Hepatocyte (in vitro differentiated cells): Measurements from ENCODE around the gene ZNF107.

ENCODE experiments used
- EZH2 ChIP-seq: fragments of 200-600 bp; sonication (generic); IDR thresholded peaks from 2 replicates; pipeline ENCODE4 v1.6.1; 2016; ENCODE audit warnings: antibody characterized with exemption, mild to moderate bottlenecking, borderline replicate concordance
- EZH2phosphoT487 ChIP-seq: fragments of 200-600 bp; sonication (generic); IDR thresholded peaks from one replicate; pipeline ENCODE4 v1.6.1; 2018; ENCODE audit warnings: antibody characterized with exemption, mild to moderate bottlenecking, low read depth, moderate library complexity; ENCODE audit not compliant: unreplicated experiment, severe bottlenecking
- TF ChIP-seq, protein P1 (sequence below): fragments of 200-600 bp; sonication (generic); IDR thresholded peaks from 2 replicates; pipeline ENCODE4 v1.5.1; 2016; ENCODE audit warnings: antibody characterized with exemption, mild to moderate bottlenecking; ENCODE audit not compliant: poor library complexity

DNA sequence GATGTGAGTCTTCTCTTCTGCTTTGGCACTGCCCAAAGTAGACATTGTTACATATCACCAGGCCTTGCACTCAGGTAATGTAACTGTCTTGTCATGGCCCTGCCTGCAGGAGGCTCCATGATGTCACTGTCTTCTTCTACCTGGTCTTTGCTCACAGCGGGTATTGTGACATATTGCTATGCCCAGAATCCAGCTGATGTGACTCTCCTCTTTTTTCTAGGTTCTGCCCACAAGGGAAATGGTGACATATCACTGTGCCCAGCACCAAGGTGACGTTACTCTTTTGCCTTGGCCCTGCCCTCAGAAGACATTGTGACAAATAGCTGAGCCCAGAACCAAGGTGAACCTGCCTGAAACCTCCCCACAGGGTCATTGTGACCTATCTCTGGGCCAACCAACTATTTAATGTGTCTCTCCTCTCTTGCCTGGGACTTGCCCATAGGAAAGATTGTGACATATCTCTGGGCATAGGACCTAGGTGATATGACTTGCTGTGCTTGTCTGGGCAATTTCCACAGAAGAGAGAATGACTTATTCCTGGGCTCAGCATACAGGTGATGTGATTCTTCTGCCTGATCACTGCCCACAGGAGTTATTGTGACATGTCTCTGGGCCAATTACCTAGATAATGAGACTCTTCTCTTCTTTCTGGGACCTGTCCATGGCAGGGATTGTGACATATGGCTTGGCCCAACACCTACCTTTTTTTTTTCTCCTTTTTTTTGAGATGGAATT lies 26.5 kb upstream of the ZNF107 start:
- TF ChIP-seq, protein P1, sequence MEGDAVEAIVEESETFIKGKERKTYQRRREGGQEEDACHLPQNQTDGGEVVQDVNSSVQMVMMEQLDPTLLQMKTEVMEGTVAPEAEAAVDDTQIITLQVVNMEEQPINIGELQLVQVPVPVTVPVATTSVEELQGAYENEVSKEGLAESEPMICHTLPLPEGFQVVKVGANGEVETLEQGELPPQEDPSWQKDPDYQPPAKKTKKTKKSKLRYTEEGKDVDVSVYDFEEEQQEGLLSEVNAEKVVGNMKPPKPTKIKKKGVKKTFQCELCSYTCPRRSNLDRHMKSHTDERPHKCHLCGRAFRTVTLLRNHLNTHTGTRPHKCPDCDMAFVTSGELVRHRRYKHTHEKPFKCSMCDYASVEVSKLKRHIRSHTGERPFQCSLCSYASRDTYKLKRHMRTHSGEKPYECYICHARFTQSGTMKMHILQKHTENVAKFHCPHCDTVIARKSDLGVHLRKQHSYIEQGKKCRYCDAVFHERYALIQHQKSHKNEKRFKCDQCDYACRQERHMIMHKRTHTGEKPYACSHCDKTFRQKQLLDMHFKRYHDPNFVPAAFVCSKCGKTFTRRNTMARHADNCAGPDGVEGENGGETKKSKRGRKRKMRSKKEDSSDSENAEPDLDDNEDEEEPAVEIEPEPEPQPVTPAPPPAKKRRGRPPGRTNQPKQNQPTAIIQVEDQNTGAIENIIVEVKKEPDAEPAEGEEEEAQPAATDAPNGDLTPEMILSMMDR: no peak
- TF ChIP-seq EZH2 (no peak), EZH2phosphoT487 (no peak)
